GM18499 (cell line): Measurements from ENCODE around the gene TUBA8.
"Not testable (repeated sequence)": the region's sequence is repeated elsewhere in the genome, so short reads cannot be mapped to it uniquely, and the experiment has no call there.

Experiments used
- ATAC-seq: cut with Tn5 transposase; IDR thresholded peaks from one replicate; pipeline ENCODE4 v1.9.1; 2021; ENCODE audit warnings: moderate number of reproducible peaks; ENCODE audit not compliant: insufficient read depth, unreplicated experiment

The TUBA8 gene

DNA sequence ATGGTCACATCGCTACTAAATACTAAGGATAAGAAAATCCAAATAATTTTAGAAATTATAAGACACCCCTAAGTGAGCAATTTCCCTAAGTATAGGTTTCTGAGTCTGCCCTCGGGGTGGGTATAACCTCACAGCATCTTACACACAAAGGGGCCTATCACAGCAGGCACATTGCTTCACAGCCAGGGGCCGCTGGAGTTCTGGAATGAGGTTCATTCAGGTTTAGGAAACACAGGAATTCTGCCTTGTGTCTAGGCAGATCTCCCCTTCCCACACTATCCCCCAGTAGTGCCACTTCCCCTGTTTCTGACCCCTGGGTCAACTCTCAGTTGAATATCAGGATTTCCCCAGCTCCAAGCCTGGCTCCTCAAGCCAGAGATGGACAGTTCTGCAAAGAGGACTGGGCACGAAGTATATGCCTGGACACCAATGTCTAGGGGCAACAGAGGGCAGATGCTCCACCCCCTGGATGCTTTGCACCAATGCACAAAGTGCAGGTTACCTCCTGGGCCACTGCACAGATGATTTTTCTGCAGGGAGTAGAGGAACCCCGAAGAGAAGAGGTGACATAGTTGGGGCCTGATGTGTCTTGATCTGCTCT lies 11.4 kb downstream of the TUBA8 start:
- no peak for ATAC-seq

DNA sequence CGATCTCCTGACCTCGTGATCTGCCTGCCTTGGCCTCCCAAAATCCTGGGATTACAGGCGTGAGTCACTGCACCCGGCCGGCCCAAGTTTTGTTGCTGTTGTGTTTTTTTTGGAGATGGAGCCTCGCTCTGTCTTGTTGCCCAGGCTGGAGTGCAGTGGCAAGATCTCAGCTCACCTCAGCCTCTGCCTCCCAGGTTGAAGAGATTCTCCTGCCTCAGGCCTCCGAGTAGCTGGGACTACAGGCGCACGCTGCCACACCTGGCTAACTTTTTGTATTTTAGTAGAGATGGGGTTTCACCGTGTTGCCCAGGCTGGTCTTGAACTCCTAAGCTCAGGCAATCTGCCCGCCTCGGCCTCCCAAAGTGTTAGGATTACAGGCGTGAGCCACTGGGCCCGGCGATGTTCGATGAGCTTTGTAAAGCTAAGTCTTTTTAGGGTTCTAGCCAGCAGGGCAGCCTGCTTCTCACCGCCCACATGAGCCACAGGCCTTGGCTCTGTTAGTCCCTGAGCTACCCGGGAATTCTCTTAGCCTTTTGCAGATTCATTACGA lies 12.9 kb downstream of the TUBA8 start:
- ATAC-seq = not testable (repeated sequence)

DNA sequence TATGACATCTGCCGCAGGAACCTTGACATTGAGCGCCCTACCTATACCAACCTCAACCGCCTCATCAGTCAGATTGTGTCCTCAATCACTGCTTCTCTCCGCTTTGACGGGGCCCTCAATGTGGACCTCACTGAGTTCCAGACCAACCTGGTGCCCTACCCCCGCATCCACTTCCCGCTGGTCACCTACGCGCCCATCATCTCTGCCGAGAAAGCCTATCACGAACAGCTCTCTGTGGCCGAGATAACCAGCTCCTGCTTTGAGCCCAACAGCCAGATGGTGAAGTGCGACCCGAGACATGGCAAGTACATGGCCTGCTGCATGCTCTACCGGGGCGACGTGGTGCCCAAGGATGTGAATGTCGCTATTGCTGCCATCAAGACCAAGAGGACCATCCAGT lies 16.0 kb downstream of the TUBA8 start:
- no peak for ATAC-seq

DNA sequence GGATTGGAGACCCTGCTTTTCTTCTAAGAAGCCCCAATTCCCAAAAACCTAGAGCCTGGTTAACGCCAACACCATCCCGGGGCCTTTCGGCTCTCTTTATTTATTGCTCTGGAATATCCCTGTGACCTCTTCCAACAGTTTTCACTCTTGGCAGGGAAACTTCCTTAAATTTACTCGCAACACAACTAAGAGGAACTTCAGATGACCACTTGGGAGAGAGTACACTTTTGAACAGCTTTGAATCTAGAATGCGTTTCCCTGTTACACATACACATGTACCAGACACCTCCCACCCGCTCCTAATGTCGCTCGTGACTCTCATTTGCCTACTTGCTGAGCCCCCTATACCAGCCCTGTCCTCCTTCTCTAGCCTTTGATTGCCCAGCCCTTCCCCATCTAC lies 19.4 kb downstream of the TUBA8 start:
- ATAC-seq = no peak

DNA sequence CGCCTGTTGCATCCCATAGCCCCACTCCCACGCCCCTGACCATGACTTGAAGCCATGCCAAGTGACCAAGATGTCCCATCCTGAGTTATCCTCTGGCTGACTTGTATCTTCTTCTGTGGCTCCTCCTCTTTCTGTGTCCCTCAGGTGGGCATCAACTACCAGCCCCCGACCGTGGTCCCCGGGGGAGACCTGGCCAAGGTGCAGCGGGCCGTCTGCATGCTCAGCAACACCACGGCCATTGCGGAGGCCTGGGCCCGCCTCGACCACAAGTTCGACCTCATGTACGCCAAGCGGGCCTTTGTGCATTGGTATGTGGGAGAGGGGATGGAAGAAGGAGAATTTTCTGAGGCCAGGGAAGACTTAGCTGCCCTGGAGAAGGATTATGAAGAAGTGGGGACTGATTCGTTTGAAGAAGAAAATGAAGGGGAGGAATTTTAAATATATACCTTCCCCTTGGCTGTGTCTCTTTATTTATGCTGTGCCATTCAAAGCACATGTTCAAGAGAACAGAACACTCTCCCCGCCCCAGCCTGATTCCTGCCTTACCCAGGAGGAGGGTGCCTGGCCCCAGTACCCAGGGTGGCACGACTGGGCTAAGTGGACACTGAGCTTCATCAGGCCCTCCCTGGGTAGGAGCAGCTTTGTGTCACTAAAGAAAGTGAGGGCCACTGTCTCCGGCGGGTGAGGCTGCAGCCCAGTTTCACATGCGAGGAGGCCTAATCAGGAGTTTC lies 20.3 kb downstream of the TUBA8 start:
- no peak for ATAC-seq

DNA sequence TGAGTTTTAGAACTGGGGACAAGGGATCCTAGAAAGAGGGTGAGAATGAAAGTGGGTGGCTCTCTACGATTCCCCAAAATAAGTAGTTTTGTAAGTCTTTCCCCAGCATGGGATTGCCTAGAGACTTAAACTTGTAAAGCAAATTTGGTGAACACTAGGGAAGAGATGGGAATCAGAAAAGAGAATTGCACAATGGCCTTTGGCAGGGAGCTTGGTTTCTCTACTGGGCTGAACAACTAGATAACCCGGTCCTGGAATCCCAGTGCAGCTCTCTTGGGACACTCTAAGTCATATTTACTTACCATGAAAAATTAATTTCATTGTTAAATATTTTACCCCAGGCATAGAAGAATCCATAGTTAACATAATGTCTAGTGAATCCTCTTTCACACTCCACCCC lies 22.8 kb downstream of the TUBA8 start:
- ATAC-seq = no peak

DNA sequence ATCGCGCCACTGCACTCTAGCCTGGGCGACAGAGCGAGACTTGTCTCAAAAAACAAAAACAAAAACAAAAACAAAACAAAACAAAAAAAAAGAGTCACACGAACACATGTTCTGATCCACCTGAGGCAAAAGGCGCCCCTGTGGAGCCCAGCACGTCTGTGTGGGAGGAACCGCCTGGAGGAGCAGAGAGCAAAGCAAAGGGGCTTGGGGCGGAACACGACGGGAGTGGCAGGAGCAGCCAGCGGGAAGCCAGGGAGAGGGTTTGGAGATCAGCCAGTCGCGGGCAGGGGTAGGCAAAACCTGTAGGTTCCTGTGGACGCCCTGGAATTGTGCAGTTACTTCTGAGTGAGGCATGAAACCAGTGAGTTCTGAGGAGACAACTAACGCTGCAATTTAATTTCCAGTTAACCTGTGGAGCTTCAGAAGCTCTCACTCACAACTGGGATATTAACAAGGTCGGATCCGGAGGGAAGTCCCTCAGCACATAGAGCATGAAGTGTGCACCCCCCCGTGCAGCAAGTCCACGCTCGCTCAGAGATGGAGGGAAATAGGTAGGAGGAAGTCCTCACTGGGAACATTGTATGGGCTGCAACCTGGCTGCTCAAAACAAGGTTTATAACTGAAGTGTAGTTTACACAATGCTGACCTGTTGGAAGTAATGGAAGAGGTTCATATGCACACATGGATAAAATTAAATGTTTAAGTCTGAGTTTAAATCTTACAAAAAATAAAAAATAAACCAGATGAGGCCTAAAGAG lies 26.1 kb downstream of the TUBA8 start:
- ATAC-seq = no peak

DNA sequence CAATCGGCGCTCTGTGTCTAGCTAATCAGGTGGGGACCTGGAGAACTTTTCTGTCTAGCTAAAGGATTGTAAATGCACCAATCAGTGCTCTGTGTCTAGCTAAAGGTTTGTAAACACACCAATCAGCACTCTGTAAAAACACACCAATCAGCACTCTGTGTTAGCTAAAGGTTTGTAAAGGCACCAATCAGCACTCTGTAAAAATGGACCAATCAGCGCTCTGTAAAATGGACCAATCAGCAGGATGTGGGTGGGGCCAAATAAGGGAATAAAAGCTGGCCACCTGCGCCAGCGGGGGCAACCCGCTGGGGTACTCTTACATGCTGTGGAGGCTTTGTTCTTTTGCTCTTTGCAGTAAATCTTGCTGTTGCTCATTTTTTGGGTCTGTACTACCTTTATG lies 30.4 kb downstream of the TUBA8 start:
- not testable (repeated sequence) for ATAC-seq

DNA sequence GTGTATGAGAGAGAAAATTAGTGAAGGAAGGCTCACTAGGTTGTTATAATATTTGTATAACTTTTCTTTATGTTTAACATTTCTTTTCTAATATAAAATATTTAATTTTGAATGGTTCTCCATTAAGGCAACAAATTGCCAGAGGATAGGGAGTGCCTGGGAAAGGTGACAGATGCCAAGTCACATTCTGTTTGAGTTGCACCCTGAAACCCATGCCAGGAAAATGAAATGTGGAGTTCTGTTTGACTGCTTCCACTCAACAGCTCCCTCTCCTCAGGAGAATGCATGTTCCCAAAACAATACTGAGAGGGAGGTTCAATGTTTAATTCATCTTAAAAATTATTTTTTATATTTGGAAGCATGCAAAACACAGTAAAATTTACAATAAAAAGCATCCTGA lies 33.5 kb downstream of the TUBA8 start:
- no peak for ATAC-seq

DNA sequence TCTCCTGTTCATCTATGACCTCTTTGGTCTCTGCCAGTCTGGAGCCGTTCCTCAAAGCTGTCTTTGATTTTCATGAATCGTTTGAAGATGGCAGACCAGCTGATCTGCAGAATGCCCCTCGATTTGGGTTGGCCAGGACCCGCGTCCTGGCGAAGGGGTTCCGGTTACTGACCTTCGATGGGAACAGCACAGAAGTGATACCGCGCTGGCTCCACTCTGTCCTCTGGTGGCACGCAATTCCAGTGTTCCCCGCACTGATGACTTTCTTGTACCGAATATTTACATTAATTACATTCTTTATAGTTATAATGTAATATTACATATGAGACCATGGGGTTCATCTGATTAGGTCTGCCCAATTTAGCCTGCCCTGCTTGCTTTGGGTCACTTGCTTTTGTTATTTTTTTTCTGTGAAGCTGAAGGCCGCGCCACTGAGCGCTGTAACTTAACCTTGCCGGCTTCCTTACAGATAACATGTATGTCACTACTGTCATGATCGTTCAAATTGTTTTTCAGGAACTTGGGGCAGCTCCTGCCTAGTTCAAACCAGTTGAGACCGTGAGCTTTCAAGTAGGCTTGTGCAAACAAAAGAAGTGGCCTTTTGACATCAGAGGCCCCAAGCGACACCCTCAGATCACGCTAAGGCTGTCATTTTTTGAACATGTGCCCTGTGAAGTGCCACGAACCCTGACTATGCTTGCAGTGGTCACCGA lies 35.2 kb downstream of the TUBA8 start:
- ATAC-seq = no peak

DNA sequence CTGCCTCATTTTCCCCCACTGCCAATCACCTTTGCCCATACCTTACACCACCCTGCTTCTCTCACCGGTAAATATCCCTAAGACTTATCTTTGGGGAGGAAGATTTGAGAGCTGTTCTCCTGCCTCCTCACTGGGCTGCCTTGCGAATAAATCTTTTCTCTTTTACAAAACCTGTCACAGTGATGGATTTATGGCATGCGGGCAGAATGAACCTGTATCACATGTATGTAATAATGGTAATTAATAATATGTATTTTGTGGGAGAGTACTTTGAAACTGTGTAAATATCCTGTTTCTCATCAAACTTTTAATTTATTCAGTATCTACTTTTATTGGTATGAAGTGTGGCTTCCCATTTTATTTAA lies 35.8 kb downstream of the TUBA8 start:
- ATAC-seq = no peak

DNA sequence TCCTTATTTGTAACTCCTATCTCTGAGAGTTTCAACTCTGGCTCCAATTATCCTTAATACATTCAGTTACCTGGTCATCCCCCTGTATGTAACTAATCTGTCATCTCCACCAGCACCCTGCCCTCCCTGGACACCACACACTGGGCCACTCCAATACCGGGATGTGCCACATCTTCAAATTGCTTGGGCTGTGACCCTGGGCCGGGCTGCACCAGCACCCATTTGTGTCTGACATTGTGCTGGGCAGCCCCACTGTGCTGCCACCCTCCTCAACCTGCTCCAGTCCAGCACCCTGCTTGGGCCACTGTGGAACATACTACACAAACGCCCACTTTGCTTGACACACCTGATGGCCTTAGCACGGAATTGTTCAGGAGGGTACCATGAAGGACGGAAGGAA lies 37.2 kb downstream of the TUBA8 start:
- ATAC-seq = no peak

DNA sequence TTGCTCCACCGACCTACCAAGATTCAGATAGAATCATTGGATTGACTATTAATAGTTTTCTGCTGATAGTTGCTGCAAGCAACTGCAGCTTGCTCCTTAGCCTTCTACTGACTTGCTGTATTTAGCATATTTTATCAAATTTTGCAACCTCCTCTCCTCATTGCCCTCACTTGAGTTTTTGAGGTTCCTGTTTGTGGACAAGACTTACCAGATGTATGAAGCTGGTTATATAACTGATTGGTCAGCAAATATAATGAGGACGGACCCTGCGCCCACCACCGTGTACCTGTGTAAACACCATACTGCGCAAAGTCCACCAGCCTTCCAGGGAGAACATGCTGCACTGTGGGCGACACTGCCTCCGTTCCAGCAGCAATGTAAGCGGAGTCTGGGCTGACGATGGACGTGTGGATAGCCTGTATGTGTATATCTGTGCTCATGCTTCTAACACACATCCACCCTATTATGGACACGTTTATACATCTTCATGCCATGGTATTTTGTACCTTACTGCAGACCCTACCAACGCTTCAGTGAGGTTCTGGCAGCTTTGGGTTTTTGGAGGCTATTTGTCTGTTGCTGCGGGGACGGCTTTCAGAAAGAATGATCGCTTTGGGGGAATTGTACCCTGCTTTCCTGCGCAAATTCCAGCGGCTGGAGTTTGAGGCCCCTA lies 37.8 kb downstream of the TUBA8 start:
- ATAC-seq = no peak

DNA sequence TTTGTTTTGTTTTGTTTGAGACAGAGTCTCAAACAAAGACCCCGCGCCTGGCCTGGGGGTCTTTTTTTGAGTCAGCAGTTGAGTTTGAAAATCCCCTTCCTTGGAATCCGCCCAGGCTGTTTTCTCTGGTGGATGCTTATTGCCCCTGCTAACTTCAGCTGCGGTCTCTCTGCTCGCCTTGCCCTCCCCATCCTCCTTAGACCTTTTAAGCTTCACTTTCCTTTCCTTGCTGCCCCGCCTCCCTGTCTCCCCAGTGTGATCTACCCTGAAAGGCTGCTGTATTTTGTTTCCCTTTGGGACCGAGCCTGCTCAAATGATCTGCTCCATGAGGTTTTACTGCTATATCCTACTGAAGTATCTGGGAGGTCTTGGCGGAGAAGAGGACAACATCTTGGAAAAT lies 41.9 kb downstream of the TUBA8 start:
- ATAC-seq = no peak

DNA sequence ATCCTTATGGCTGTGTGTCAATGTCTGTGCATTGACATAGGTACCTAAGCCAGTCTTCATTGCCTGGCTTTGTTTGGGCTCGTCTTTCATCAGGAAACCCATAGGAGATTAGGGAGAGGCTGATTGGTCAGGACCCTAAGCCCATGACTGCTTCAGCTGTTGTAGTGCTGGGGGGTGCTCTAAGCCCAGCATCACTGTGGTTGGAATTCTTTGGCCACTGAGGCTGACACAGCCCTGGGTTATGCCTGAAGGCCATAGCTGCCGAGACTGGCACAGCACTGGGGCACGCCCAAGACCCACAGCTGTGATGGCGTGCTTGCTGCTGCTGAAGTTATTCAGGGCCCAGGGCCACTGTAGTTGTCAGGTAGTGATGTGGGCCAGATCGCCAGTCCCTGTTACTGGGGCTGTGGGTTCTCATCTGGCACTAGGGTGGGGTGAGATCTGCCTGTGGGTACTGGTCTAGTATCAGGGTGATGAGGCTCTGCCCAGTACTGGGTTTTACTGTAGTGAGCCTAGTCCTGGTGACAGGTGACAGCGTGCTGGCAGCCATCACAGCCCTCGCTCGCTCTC lies 44.3 kb downstream of the TUBA8 start:
- no peak for ATAC-seq

DNA sequence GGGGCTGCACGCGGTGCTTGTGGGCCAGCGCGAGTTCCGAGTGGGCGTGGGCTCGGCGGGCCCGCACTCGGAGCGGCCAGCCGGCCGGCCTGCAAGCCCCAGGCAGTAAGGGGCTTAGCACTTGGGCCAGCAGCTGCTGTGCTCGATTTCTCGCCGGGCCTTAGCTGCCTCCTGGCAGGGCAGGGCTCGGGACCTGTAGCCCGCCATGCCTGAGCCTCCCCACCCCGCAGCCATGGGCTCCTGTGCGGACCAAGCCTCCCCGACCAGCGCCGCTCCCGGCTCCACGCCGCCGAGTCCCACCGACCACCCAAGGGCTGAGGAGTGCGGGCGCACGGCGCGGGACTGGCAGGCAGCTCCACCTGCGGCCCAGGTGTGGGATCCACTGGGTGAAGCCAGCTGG lies 44.9 kb downstream of the TUBA8 start:
- ATAC-seq = not testable (repeated sequence)

DNA sequence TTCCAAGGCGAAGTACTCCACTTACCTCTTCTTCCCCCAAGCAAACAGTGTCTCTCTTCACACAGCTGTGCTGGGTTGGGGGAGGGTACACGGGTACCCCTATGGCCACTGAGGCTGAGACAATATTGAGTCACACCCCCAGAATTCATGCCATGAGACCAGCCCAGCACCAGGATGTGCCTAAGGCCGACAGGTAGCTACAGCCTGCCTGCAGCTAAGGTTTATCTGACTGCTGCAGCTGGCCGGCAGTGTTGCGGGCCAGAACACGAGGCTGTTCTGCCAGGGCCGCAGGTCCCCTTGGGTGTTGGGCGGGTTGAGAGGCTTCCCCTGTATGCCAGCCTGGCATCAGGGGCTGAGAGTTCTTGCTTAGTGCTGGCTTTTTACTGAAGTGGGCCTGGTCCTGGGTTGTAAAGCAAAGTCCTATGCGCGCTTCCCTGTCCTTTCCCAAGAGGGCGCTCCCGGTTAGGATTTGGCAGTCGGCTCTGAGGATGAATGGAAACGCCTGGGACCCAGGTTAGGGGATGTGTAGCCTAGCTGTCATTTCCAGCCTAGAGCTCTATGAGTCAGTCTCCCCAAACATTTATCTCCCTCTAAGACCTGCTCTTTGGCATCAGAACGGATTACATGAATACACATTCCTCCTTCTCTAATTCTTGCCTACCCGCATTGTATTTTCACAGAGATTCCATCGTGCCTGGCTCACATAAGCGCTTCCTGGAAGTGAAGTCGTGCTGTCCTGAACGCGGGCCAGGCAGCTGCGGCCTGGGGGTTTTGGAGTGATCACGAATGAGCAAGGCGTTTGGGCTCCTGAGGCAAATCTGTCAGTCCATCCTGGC lies 46.5 kb downstream of the TUBA8 start:
- no peak for ATAC-seq

DNA sequence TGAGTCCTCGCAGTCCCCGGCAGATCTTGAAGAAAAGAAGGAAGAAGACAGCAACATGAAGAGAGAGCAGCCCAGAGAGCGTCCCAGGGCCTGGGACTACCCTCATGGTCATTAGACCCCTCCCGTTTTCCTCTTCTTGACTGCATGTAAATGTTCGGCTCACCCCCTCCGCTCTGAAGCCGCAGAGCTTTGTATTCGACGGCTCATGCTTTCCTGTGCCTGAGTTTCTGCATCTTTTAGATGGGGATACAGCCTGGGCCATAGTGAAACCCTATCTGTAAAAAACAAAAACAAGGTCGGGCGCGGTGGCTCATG lies 47.1 kb downstream of the TUBA8 start:
- ATAC-seq = no peak

DNA sequence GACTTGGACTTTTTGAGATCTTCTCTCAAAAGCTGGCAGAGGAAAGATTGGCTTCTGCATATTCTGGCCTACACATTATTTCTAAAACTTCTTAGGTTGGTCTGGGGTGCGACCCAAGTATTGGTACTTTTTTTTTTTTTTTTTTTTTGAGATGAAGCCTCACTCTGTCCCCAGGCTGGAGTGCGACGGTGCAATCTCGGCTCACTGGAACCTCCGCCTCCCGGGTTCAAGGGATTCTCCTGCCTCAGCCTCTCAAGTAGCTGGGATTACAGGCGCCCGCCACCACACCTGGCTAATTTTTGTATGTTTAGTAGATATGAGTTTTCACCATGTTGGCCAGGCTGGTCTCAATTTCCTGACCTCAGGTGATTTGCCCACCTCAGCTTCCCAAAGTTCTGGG lies 50.0 kb downstream of the TUBA8 start:
- not testable (repeated sequence) for ATAC-seq
